ENCODE data around the gene ACTR1B. TPM values are rescaled to one million over a fixed set of nuclear protein-coding genes. Genes with fewer than 3 reads are reported as not detected.

Gene ACTR1B
- total RNA-seq, 4 donors from 2014 or later: 33.2 to 91.2 (median 69.3) TPM

DNA sequence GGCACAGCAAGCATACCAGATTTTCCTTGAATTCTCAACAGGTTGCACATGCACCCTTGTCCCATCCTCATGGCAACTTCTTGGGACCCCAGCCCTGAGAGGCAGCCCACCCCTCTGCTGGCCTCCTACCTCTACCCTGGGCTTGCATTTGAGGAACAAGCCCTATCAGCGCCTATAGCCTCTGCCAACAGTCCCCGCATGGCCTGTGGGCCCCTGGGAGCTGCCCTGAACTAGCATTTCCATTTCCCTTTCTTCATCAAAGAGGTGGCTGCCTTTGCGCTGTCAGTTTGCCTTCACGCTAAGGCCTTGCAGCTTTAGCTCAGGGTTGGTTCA lies 44.2 kb upstream of the ACTR1B start:
- no peaks in the 10 kb centered on the region for H3K4me1 ChIP-seq
- no peak for DNase-seq
- no peak overlapping the region for H3K4me3 ChIP-seq
- intact Hi-C loops (cut with DNase I; ENCODE audit: low total_unique reads): no loop called here
- H3K27ac ChIP-seq: no peak overlapping the region
- H3K36me3 ChIP-seq: no peaks in the 10 kb centered on the region
- H3K27me3 ChIP-seq: no peaks in the 10 kb centered on the region
- H3K9me3 ChIP-seq: no peaks in the 10 kb centered on the region
- TF ChIP-seq, protein P1, sequence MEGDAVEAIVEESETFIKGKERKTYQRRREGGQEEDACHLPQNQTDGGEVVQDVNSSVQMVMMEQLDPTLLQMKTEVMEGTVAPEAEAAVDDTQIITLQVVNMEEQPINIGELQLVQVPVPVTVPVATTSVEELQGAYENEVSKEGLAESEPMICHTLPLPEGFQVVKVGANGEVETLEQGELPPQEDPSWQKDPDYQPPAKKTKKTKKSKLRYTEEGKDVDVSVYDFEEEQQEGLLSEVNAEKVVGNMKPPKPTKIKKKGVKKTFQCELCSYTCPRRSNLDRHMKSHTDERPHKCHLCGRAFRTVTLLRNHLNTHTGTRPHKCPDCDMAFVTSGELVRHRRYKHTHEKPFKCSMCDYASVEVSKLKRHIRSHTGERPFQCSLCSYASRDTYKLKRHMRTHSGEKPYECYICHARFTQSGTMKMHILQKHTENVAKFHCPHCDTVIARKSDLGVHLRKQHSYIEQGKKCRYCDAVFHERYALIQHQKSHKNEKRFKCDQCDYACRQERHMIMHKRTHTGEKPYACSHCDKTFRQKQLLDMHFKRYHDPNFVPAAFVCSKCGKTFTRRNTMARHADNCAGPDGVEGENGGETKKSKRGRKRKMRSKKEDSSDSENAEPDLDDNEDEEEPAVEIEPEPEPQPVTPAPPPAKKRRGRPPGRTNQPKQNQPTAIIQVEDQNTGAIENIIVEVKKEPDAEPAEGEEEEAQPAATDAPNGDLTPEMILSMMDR (IDR thresholded peaks at IDR 0.05): no peak
- no peak for TF ChIP-seq POLR2A (IDR thresholded peaks at IDR 0.05)

DNA sequence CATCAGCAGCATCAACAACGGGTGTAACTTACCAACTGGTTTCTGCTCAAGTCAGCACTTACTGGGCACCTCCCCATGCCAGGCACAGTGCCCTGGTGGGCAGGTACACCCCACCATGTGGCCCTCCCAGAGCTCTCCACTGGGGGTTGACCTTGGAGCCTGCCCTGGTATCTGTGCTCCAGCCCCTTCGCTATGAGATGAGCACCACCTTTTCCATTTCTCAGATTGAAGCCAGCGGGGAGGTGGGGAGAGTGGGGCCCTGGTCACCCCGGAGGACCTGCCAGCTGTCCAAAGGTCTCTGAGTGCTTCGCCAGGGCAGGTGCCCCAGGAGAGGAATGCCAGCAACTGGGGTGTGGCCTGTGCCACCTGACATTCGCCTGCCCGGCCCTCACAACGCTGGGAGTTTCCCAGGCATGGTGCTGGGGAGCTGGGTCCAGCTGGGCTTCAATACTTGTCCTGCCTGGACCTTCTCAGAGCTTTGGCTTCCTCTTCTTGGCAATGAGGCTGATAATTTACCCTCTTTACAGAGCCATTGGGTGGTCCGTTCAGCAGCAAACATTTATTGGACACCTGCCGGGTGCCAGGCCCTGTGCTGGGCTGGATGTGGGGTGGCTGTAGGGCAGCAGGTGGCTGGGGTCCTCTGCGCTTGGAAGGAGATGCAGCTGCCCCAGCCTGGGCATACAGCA lies 43.7 kb upstream of the ACTR1B start:
- intact Hi-C loops (cut with DNase I; ENCODE audit: low total_unique reads): no loop called here
- TF ChIP-seq, protein P1 (IDR thresholded peaks at IDR 0.05): no peak
- no peak for TF ChIP-seq POLR2A (IDR thresholded peaks at IDR 0.05)
- H3K27ac ChIP-seq: no peak overlapping the region

DNA sequence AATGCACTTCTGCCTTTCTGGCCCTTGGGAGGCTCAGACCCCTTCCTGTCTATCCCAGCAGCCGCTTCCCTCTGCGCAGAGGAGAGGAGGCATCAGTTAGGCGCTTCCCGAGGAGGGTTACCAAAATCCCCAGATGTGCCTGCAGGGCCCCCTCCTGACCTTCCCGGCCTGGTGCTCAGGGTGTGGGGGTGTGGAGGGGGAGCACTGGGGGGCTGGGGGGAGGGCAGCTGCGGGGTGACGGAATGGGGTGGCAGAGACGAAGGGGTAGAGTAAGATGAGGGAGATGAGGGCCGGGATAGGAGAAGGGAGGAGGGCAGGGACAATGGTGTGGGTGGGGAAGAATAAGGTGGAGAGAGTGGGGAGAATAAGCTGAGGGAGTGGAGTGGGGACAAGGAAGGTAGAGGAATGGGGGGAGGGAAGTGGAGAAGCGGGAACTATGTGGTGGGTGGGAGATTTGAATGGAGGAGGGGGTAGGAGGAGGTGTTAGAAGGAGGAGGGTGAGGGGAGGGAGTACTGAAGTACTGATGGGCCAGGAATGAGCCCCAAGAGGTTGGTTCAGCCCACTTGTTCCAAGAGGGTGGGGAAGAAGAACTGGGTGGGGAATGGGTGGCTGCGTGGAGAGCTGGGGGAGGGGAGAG lies 43.0 kb upstream of the ACTR1B start:
- intact Hi-C loops (cut with DNase I; ENCODE audit: low total_unique reads): no loop called here
- H3K4me1 ChIP-seq: no peaks in the 10 kb centered on the region
- H3K36me3 ChIP-seq: no peaks in the 10 kb centered on the region
- DNase-seq: no peak
- H3K27ac ChIP-seq: no peak overlapping the region
- H3K4me3 ChIP-seq: no peak overlapping the region
- no peaks in the 10 kb centered on the region for H3K9me3 ChIP-seq
- no peak for TF ChIP-seq POLR2A (IDR thresholded peaks at IDR 0.05)
- TF ChIP-seq, protein P1 (IDR thresholded peaks at IDR 0.05): no peak
- no peaks in the 10 kb centered on the region for H3K27me3 ChIP-seq

More for the DNA sequence above, 43.7 kb upstream of the ACTR1B start:
- H3K27me3 ChIP-seq: no peaks in the 10 kb centered on the region
- no peaks in the 10 kb centered on the region for H3K4me1 ChIP-seq
- H3K36me3 ChIP-seq: no peaks in the 10 kb centered on the region
- H3K4me3 ChIP-seq: no peak overlapping the region
- no peaks in the 10 kb centered on the region for H3K9me3 ChIP-seq
- DNase-seq: no peak

DNA sequence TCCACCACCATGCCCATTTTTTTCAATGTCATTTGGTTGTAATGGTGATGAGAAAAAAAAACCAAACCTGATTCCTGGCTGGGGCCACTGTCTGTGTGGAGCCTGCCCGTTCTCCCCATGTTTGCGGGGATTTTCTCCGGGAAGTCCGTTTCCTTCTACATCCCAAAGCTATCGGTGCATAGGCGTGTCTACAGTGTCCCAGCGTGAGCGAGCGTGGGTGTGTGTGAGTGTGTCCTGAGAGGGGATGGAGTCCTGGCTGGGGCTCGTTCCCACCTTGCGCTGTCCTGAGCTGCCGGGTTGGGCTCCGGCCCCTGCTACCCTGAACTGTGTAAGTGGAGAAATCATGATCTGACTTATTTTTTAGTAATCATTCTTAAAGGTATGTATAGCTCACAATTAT lies 42.3 kb upstream of the ACTR1B start:
- intact Hi-C loops (cut with DNase I; ENCODE audit: low total_unique reads): no loop called here
- TF ChIP-seq POLR2A (IDR thresholded peaks at IDR 0.05): no peak
- TF ChIP-seq, protein P1 (IDR thresholded peaks at IDR 0.05): no peak
- Histone ChIP-seq H3K4me1 (no peaks in the 10 kb centered on the region), H3K27me3 (no peaks in the 10 kb centered on the region), H3K9me3 (no peaks in the 10 kb centered on the region), H3K36me3 (no peaks in the 10 kb centered on the region), H3K27ac (no peak overlapping the region), H3K4me3 (no peak overlapping the region)
- DNase-seq: no peak

DNA sequence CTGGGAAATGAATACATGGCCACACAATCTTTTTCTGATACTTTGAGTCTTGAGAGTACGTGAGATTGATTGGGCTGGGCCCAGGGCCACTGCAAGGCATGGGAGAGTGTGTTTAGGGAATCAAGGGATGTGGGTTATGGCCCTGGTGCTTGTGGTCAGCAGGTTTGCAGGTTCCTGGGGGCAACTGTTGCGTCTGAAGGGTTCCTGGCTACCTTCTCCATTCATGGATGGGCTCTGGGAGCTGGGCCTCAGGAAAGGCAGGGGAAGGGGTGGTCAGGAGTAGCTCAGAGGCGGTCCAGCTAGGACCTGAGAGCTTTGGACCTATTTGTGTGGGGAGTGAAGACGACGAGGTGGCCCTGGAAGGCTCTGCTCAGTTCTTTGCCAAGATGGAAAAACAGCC lies 41.1 kb upstream of the ACTR1B start:
- H3K9me3 ChIP-seq: no peaks in the 10 kb centered on the region
- H3K4me1 ChIP-seq: no peaks in the 10 kb centered on the region
- DNase-seq: no peak
- TF ChIP-seq POLR2A (IDR thresholded peaks at IDR 0.05): no peak
- TF ChIP-seq, protein P1 (IDR thresholded peaks at IDR 0.05): no peak
- H3K27ac ChIP-seq: no peak overlapping the region
- no peak overlapping the region for H3K4me3 ChIP-seq
- intact Hi-C loops (cut with DNase I; ENCODE audit: low total_unique reads): no loop called here
- H3K27me3 ChIP-seq: no peaks in the 10 kb centered on the region
- H3K36me3 ChIP-seq: no peaks in the 10 kb centered on the region
